Astrocyte (in vitro differentiated cells and primary cell): Measurements from ENCODE around the gene CDHR1. TPM values are rescaled to one million over a fixed set of nuclear protein-coding genes. Genes with fewer than 3 reads are reported as not detected.

Source experiments
- DNase-seq: peaks from one replicate; pipeline ENCODE4 v3.0.0-alpha.2; 2010; ENCODE audit warnings: low read depth
- FAIRE-seq: peaks from 2 replicates; lab custom pipeline; 2011; peaks lifted over from hg19 to GRCh38; lab: Jason Lieb, UNC
- H2AFZ ChIP-seq: 2 replicates; pipeline ENCODE4 v1.6.0; 2012; ENCODE audit warnings: low read depth, low read length, inconsistent platforms
- H3K27ac ChIP-seq: 2 replicates; pipeline ENCODE4 v1.5.1; 2011; ENCODE audit warnings: low read depth, low read length, inconsistent platforms
- H3K27me3 ChIP-seq: 2 replicates; pipeline ENCODE4 v1.6.0; 2011; ENCODE audit warnings: low read length, inconsistent platforms; ENCODE audit not compliant: insufficient read depth
- H3K36me3 ChIP-seq: 2 replicates; pipeline ENCODE4 v1.5.1; 2011; ENCODE audit warnings: low read length, inconsistent platforms; ENCODE audit not compliant: insufficient read depth
- H3K4me1 ChIP-seq: 2 replicates; pipeline ENCODE4 v1.5.1; 2011; ENCODE audit warnings: low read length, inconsistent platforms; ENCODE audit not compliant: insufficient read depth
- H3K4me2 ChIP-seq: 2 replicates; pipeline ENCODE4 v1.6.0; 2012; ENCODE audit warnings: low read length, inconsistent platforms
- H3K4me3 ChIP-seq: 2 replicates; pipeline ENCODE4 v1.5.1; 2011; ENCODE audit warnings: low read depth, mild to moderate bottlenecking, low read length, inconsistent platforms; ENCODE audit not compliant: insufficient read depth
- H3K79me2 ChIP-seq: 2 replicates; pipeline ENCODE4 v1.6.0; 2012; ENCODE audit warnings: mild to moderate bottlenecking, low read length, inconsistent platforms; ENCODE audit not compliant: insufficient read depth
- H3K9ac ChIP-seq: 2 replicates; pipeline ENCODE4 v1.6.0; 2012; ENCODE audit warnings: mild to moderate bottlenecking, low read length, inconsistent platforms
- H3K9me3 ChIP-seq: 2 replicates; pipeline ENCODE4 v1.5.1; 2012; ENCODE audit warnings: low read depth, mild to moderate bottlenecking, low read length, inconsistent platforms; ENCODE audit not compliant: insufficient read depth
- H4K20me1 ChIP-seq: 2 replicates; pipeline ENCODE4 v1.6.0; 2012; ENCODE audit warnings: low read length, inconsistent platforms; ENCODE audit not compliant: insufficient read depth
- H3K27ac Mint-ChIP-seq: one replicate; pipeline ENCODE4 v1.8.0; 2021; ENCODE audit warnings: mild to moderate bottlenecking, mixed read lengths; ENCODE audit not compliant: unreplicated experiment
- H3K27me3 Mint-ChIP-seq: one replicate; pipeline ENCODE4 v1.8.0; 2021; ENCODE audit warnings: low read depth, mixed read lengths; ENCODE audit not compliant: unreplicated experiment
- H3K36me3 Mint-ChIP-seq: one replicate; pipeline ENCODE4 v1.8.0; 2021; ENCODE audit warnings: low read depth, mixed read lengths; ENCODE audit not compliant: unreplicated experiment
- H3K4me1 Mint-ChIP-seq: one replicate; pipeline ENCODE4 v1.8.0; 2021; ENCODE audit warnings: low read depth, mixed read lengths; ENCODE audit not compliant: unreplicated experiment
- H3K4me3 Mint-ChIP-seq: one replicate; pipeline ENCODE4 v1.8.0; 2021; ENCODE audit warnings: mild to moderate bottlenecking, moderate library complexity, mixed read lengths; ENCODE audit not compliant: unreplicated experiment
- H3K9me3 Mint-ChIP-seq: one replicate; pipeline ENCODE4 v1.8.0; 2021; ENCODE audit warnings: mild to moderate bottlenecking, mixed read lengths; ENCODE audit not compliant: unreplicated experiment
- EZH2 ChIP-seq: IDR thresholded peaks from 2 replicates; pipeline ENCODE4 v1.6.1; 2012; ENCODE audit warnings: mild to moderate bottlenecking, low read length, inconsistent platforms; ENCODE audit not compliant: insufficient read depth
- total RNA-seq: library from RNA; stranded (reverse); gene quantifications from 2 replicates; pipeline ENCODE4 v1.2.1, GENCODE V29; 2021
- TF ChIP-seq, protein P1 (sequence below): IDR thresholded peaks from 2 replicates; pipeline ENCODE4 v1.5.1; 2011; ENCODE audit warnings: low read depth, mild to moderate bottlenecking, inconsistent platforms, low read length, moderate library complexity; ENCODE audit not compliant: insufficient read depth

CDHR1 gene
- total RNA-seq, 1 donor from 2014 or later = 0.75 TPM

DNA sequence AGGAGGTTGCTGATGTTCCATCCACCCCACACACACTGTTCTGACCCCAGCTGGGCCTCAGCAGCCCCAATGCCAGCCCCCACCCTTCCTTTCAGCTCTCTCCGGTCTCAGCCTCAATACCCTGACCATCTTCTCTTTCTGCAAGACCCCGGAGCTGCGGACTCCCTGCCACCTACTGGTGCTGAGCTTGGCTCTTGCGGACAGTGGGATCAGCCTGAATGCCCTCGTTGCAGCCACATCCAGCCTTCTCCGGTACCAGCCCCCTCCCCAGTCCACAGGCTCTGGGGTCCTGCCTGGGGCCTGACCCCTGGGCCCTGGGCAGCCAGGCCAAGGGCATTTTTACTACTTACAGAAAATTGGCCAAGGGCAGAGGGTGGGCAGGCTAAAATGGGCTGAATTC lies 53.2 kb downstream of the CDHR1 start:
- H3K9ac ChIP-seq = no peak overlapping the region
- H3K4me3 ChIP-seq = no peak overlapping the region
- H3K27ac ChIP-seq = no peak overlapping the region
- Mint-ChIP-seq H3K27me3 (peaks cover 19% of the 10 kb centered on the region), H3K27ac (no peak overlapping the region), H3K36me3 (no peaks in the 10 kb centered on the region), H3K4me1 (no peaks in the 10 kb centered on the region), H3K4me3 (no peak overlapping the region), H3K9me3 (no peaks in the 10 kb centered on the region)
- H3K27me3 ChIP-seq = peaks cover 16% of the 10 kb centered on the region
- no peaks in the 10 kb centered on the region for H4K20me1 ChIP-seq
- FAIRE-seq (no peak), DNase-seq (no peak)
- H3K9me3 ChIP-seq = no peaks in the 10 kb centered on the region
- H3K79me2 ChIP-seq = no peaks in the 10 kb centered on the region
- H3K36me3 ChIP-seq = no peaks in the 10 kb centered on the region
- H3K4me2 ChIP-seq = no peak overlapping the region
- H2AFZ ChIP-seq = no peak overlapping the region
- TF ChIP-seq, protein P1, sequence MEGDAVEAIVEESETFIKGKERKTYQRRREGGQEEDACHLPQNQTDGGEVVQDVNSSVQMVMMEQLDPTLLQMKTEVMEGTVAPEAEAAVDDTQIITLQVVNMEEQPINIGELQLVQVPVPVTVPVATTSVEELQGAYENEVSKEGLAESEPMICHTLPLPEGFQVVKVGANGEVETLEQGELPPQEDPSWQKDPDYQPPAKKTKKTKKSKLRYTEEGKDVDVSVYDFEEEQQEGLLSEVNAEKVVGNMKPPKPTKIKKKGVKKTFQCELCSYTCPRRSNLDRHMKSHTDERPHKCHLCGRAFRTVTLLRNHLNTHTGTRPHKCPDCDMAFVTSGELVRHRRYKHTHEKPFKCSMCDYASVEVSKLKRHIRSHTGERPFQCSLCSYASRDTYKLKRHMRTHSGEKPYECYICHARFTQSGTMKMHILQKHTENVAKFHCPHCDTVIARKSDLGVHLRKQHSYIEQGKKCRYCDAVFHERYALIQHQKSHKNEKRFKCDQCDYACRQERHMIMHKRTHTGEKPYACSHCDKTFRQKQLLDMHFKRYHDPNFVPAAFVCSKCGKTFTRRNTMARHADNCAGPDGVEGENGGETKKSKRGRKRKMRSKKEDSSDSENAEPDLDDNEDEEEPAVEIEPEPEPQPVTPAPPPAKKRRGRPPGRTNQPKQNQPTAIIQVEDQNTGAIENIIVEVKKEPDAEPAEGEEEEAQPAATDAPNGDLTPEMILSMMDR = no peak
- no peak for TF ChIP-seq EZH2
- H3K4me1 ChIP-seq = no peaks in the 10 kb centered on the region

DNA sequence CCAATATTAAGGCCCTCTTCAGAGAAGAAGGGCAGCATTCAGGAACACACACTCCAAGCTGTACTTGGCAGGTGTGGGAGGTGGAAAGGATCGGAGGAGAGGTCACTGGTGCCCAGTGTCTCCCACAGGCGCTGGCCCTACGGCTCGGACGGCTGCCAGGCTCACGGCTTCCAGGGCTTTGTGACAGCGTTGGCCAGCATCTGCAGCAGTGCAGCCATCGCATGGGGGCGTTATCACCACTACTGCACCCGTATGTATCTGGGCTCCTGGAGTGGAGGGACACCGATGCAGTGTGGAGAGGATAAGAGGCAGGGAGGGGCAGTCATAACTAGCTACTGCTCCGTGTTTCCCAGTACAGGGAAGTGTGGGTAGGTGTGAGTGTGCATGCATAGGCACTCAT lies 54.5 kb downstream of the CDHR1 start:
- peaks cover 30% of the 10 kb centered on the region for H3K27me3 Mint-ChIP-seq
- TF ChIP-seq EZH2 = no peak
- TF ChIP-seq, protein P1 = no peak

DNA sequence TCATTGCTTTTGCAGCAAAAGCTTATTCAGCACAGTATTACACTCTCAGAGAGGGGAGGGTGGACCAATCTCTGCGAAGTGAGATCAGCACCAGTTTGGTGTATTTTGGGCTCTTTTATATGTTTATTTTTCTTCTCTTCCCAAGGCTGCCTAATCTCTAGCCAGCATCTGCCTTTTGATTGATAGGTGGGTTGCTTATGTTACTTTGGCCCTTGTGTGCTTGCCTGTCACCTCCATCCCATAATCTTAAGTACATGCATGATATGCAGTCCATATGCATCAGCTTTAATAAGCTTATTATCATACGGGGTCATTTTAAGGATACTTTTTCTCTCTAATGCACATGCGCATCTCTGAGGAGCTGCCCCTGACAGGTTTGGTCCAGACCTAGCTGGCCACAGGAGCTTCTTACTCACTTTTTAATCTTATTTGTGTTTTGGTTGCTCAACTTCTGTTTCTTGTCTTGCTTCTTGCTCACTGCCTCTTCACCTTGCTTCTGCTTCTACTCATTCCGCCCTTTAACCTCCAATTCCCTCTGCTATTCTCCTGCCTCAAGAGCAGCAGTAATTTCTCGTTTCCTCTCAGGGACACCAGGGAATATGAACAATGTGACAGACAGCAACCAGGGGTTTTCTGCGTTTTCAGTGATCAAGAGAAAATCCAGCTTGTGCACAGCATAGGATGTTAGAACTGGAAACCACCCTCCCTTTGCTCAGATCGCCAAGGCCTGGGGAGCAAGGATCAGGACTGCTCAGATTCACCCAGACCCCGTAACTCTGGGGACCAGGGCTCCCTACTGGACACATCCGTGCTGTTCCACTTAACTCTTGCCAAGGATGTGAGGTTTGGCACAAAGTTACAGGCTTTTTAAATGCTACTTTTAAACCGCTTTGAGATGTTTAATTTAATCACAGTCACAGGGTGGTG lies 60.5 kb downstream of the CDHR1 start:
- no peak for DNase-seq
- H3K4me1 ChIP-seq = no peaks in the 10 kb centered on the region
- H3K27me3 ChIP-seq = peaks cover 3% of the 10 kb centered on the region
- no peak overlapping the region for H3K4me3 ChIP-seq
- H3K9me3 Mint-ChIP-seq = peaks cover 4% of the 10 kb centered on the region
- H3K4me1 Mint-ChIP-seq = no peaks in the 10 kb centered on the region
- no peaks in the 10 kb centered on the region for H3K36me3 ChIP-seq
- no peaks in the 10 kb centered on the region for H3K36me3 Mint-ChIP-seq
- H3K27ac ChIP-seq = no peak overlapping the region
- no peak overlapping the region for H3K4me2 ChIP-seq
- FAIRE-seq = no peak
- H3K9ac ChIP-seq = no peak overlapping the region
- H4K20me1 ChIP-seq = no peaks in the 10 kb centered on the region
- peaks cover 36% of the 10 kb centered on the region for H3K27me3 Mint-ChIP-seq
- no peak overlapping the region for H2AFZ ChIP-seq
- H3K79me2 ChIP-seq = no peaks in the 10 kb centered on the region
- TF ChIP-seq, protein P1 = no peak
- no peak for TF ChIP-seq EZH2
- H3K4me3 Mint-ChIP-seq = no peak overlapping the region
- no peaks in the 10 kb centered on the region for H3K9me3 ChIP-seq
- H3K27ac Mint-ChIP-seq = no peak overlapping the region

More for the DNA sequence above, 54.5 kb downstream of the CDHR1 start:
- Mint-ChIP-seq H3K27ac (peak overlapping the region; percentile 69), H3K4me1 (no peaks in the 10 kb centered on the region), H3K4me3 (no peak overlapping the region), H3K36me3 (no peaks in the 10 kb centered on the region), H3K9me3 (peaks cover 4% of the 10 kb centered on the region)
- DNase-seq (no peak), FAIRE-seq (no peak)
- Histone ChIP-seq H3K27ac (no peak overlapping the region), H3K36me3 (no peaks in the 10 kb centered on the region), H3K79me2 (no peaks in the 10 kb centered on the region), H3K4me1 (no peaks in the 10 kb centered on the region), H3K27me3 (peaks cover 16% of the 10 kb centered on the region), H3K4me3 (no peak overlapping the region), H4K20me1 (no peaks in the 10 kb centered on the region), H3K9me3 (no peaks in the 10 kb centered on the region), H2AFZ (no peak overlapping the region), H3K4me2 (no peak overlapping the region), H3K9ac (no peak overlapping the region)
